Stimulated activated CD8-positive, alpha-beta memory T cell treated with anti-CD3 and anti-CD28 coated beads, Interleukin-4, amount 100 ng/mL, for 24 hours (primary cell): Measurements from ENCODE around the gene DYNC1H1.

Experiments
- DNase-seq: peaks from one replicate; pipeline ENCODE4 v3.0.0-alpha.2; 2020; ENCODE audit warnings: low read depth

Gene DYNC1H1

DNA sequence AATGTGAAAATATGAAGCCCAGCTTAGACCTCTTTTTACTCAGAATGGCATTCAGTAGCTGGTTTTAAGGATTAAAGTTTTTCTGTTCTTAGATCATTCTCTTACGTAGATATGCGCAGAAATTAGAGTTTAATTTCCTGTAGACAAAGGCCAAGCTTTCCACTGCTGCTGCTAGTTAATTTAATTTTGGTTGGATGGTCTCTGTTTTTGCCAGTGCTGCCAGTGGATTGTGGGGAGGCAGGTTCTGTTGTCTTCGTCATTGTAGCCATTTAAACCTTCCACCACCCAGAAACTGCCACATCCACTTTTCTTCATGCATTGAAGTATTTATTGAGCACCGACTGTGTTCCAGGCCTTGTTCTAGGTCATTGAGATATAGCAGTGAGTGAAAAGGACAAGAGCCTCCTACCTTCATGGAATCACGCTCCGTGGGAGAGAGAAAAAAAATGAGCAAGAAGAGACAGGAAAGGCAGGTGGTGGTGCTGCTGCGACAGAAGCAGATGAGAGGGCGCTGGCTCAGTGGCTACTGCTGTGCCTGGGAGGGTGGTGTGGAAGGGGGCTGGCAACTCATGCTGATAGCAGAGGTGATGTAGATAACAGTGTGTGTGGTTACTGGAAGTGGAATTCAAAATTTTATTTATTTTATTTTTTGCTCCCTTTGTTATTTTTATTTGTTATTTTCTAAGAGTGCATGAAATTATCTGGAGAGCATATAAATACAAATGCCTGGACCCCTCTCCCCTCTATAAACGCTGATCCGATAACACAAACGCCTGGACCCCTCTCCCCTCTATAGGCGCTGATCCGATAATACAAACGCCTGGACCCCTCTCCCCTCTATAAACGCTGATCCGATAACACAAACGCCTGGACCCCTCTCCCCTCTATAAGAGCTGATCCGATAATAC lies 33.3 kb downstream of the DYNC1H1 start:
- DNase-seq = no peak

DNA sequence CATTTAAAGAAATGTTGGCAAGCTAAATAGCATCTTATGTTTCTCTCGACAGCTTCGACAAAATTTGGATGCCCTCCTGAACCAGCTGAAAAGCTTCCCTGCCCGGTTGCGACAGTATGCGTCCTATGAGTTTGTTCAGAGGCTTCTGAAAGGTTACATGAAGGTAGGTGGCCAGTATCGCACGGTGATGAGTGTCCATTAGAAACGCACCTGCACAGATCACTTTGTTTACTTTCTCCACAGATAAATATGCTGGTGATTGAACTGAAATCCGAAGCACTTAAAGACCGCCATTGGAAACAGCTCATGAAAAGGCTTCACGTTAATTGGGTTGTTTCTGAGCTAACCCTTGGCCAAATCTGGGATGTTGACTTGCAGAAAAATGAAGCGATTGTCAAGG lies 36.5 kb downstream of the DYNC1H1 start:
- no peak for DNase-seq

- DNase-seq = no peak
Measured at GRCh38 chr14:102005336-102005735, 41.0 kb downstream of the DYNC1H1 start.

- DNase-seq = no peak
Measured at GRCh38 chr14:102007916-102008418, 43.6 kb downstream of the DYNC1H1 start.

DNA sequence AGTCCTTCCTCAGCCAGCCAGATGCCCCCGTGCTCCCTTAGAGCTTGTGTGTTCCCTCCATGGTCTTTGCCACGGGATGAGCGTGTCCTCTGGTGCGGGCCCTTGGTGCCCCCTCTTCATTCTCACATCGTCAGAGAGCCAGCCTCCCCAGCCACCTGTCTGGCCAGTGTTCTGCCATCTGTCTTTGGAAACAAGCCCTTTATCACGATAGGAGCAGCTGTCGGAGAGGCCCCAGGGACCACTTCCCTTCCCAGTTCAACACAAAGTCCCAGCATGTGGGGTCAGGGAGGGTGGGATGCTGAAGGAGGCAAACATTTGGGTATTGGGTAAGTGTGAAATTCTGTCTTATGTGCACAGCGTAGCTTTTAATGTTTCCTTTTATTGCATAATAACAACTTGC lies 44.5 kb downstream of the DYNC1H1 start:
- DNase-seq = no peak

- DNase-seq = no peak
Measured at GRCh38 chr14:102011631-102012030, 47.3 kb downstream of the DYNC1H1 start.

DNA sequence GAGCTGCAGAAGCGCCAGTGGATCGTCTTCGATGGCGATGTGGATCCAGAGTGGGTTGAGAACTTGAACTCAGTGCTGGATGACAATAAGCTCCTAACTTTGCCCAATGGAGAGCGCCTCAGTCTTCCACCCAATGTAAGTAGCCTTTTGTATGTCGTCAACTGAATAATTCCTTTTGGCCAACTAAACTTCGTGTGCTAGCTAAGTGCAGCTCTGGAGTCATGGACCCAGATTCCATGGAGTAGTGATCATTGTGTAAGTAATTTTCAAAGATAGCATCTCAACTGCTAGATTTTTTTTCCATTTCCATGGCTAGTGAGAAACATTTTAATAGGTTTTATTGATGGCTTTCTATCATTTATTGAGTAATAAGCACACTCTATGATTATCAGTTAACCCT lies 48.0 kb downstream of the DYNC1H1 start:
- no peak for DNase-seq

GRCh38 chr14:102013669-102014200 lies 49.4 kb downstream of the DYNC1H1 start:
- DNase-seq = no peak

GRCh38 chr14:102015045-102015685 lies 50.8 kb downstream of the DYNC1H1 start:
- DNase-seq = no peak

DNA sequence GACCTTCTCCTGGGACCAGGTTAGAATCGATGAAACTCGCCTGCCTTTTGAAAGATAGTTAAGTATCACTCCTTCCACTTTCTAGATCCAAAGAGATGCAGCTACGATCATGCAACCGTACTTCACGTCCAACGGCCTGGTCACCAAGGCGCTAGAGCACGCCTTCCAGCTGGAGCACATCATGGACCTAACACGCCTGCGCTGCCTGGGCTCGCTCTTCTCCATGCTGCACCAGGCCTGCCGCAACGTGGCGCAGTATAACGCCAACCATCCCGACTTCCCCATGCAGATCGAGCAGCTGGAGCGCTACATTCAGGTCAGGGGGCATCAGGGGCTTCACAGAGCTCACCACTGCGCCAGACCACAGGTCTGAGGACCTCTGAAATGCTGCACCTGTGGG lies 51.4 kb downstream of the DYNC1H1 start:
- no peak for DNase-seq

GRCh38 chr14:102016420-102017090 lies 52.2 kb downstream of the DYNC1H1 start:
- no peak for DNase-seq

- DNase-seq = no peak
Measured at GRCh38 chr14:102018251-102018650, 53.9 kb downstream of the DYNC1H1 start.

DNA sequence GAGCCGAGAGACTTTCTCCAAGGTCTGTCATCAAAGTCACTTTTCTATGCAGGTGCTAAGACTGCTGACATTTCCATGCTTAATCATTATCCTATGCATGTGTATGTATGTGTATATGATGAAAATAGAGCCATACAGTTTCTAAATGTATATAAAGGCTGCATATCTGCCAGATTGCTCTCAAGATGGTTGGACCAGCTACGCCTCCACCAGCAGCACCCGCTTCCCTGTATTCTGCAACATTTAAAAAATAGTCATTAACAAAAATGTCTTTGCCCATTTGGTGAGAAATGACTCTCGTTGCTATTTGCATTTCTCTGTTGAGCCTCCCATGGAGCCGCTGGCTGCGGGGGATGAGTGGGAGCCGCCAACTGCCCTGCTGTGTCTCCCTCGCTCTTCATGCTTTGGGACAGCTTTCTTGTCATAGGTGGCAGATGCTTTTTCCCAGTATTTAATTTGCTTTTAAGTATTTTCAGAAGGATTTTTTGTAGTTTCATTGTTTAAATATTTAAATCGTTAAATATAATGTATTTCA lies 54.7 kb downstream of the DYNC1H1 start:
- no peak for DNase-seq

DNA sequence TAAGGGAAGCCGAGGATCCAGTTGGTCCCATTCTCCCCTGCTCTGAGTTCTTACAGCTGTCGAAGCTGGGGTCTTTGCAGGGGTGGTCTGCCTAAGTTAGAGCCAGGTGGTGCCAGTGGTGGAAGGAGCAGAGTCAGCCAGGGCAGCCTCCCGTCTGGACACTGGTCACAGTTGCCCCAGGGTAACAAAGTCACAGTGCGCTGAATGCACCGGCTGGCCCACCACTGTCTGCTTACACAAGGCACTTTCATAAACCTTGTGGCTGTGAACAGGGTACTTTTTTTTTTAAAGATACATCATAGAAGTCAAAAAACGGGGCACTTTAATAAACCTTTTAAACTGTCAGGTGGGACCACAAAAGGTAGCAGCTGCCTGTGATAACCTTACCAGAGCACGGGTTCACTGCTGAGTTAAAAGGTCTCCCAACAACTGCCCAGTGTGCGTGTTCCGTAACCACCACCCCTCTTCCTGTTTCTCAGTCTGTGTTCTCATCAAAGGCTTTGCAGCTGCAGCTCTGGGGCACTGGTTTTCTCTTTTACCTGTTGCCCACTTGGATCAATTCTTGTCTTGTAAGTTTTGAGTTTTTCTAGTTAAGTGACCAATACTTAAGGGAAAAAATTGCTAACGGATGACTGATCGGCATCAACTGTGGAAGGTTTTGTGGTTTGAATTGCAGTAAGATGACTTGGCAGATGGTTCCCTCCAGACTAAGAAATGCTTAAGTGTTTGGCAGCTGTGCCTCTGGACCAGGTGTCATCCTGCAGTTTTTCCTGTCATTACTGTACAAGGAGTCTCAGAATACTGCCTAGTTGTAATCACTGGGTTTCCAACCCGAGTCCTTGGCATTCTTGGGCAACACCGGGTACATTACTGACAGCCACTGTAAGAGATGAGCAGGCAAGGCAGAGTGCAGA lies 55.9 kb downstream of the DYNC1H1 start:
- peak; percentile 14 for DNase-seq

GRCh38 chr14:102026934-102027333 lies 62.6 kb downstream of the DYNC1H1 start:
- no peak for DNase-seq

DNA sequence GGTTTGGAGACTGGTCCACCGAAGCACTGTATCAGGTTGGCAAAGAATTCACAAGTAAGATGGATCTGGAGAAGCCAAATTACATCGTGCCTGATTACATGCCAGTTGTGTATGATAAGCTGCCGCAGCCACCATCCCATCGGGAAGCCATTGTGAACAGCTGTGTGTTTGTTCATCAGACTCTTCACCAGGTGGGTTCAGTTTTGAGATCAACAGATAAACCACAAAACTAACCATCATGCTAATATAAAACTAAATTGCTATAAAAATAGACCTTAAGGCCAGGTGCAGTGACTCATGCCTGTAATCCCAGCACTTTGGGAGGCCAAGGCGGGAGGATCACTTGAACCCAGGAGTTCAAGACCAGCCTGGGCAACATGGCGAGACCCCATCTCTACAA lies 63.6 kb downstream of the DYNC1H1 start:
- DNase-seq = no peak

GRCh38 chr14:102028733-102029132 lies 64.4 kb downstream of the DYNC1H1 start:
- DNase-seq = no peak

DNA sequence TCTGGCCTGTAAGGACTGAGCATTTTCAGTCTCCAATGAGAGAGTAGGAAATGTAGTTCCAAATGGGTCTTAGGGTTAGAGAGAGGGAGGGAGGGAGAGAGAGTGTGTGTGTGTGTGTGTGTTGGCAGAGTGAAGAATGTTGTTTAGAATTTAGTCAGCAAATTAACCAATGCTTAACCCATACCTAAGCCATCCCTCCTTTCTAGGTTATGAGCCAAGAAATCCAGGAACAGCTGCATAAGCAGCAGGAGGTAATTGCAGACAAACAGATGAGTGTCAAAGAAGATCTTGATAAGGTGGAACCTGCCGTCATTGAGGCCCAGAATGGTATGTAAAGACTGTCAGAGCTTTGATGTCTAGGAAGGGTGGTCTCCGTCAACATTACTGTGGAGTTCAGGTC lies 65.6 kb downstream of the DYNC1H1 start:
- DNase-seq = no peak

DNA sequence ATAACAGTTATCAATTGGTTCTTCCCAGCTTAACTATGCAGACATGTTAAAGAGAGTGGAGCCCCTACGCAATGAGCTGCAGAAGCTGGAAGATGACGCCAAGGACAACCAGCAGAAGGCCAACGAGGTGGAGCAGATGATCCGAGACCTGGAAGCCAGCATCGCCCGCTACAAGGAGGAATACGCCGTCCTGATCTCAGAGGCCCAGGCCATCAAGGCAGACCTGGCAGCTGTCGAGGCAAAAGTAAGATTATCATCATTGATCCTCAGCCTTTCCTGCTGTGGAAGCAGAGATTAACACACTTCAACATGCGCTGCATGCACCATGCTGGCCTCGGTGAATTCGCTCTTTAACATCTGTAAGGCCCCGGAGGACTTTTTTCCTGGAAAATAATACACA lies 68.9 kb downstream of the DYNC1H1 start:
- no peak for DNase-seq

DNA sequence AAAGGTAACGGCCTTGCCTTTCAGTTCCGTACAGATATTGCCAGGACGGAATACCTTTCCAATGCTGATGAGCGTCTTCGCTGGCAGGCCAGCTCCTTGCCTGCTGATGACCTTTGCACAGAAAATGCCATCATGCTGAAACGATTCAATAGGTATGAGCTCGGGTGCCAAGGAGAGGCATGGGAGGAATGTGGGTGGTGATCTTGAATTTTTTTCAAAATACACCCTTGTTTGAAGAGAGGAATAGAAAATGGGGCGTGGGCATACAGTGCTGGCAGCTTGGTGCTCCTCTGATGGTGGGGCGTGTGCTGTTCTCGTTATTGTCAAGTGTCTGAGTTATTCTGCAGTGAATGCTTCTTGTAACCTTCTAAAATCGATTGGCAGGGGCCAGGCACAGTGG lies 69.9 kb downstream of the DYNC1H1 start:
- no peak for DNase-seq

- DNase-seq = no peak
Measured at GRCh38 chr14:102035914-102036313, 71.5 kb downstream of the DYNC1H1 start.
